Measurements from ENCODE around the gene OR51E2.

Gene OR51E2

GRCh38 chr11:4704054-4704789 is 6.6 kb upstream of the OR51E2 start, which contains the start of gene MMP26:
Gene MMP26 (plus strand): TSS chr11:4704784.
- peak within 1 kb of the TSS; percentile 88 for H3K27ac ChIP-seq
- TF ChIP-seq CTCF (conservative IDR thresholded peaks at IDR 0.05): no peak

DNA sequence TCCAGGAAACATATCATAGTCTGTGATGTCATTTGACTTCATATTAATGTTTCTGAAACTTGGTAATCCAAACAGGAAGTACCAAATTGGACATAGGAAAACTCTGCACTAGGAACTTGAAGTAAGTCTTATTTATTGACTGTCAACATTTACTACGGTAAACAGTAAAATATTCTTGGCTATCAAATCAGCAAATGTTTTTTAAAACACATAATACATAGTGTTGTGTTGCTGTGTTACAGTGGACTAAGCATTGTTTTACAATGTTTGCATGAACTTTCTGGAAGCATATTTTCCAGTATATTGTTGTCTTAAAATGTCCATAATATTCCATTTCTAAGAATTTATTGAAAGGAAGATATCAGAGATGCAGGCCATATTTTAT is 2.8 kb upstream of the OR51E2 start:
- no peak for TF ChIP-seq CTCF (conservative IDR thresholded peaks at IDR 0.05)

GRCh38 chr11:4699697-4700435 is 2.2 kb upstream of the OR51E2 start:
- peak overlapping the region; percentile 31; the same call in 1 of the 2 replicates for H3K27ac ChIP-seq
- TF ChIP-seq CTCF (conservative IDR thresholded peaks at IDR 0.05): no peak

More for the DNA sequence above, 2.8 kb upstream of the OR51E2 start:
- peak overlapping the region; percentile 31; the same call in 1 of the 2 replicates for H3K27ac ChIP-seq

- no peak overlapping the region; the same call in 1 of the 2 replicates for H3K27ac ChIP-seq
- TF ChIP-seq CTCF (conservative IDR thresholded peaks at IDR 0.05): no peak
Observed at GRCh38 chr11:4695442-4695841, 2.2 kb downstream of the OR51E2 start.

- peak overlapping the region; percentile 1; the same call in 1 of the 2 replicates for H3K27ac ChIP-seq
- TF ChIP-seq CTCF (conservative IDR thresholded peaks at IDR 0.05): no peak
Observed at GRCh38 chr11:4684631-4685285, 12.9 kb downstream of the OR51E2 start.

DNA sequence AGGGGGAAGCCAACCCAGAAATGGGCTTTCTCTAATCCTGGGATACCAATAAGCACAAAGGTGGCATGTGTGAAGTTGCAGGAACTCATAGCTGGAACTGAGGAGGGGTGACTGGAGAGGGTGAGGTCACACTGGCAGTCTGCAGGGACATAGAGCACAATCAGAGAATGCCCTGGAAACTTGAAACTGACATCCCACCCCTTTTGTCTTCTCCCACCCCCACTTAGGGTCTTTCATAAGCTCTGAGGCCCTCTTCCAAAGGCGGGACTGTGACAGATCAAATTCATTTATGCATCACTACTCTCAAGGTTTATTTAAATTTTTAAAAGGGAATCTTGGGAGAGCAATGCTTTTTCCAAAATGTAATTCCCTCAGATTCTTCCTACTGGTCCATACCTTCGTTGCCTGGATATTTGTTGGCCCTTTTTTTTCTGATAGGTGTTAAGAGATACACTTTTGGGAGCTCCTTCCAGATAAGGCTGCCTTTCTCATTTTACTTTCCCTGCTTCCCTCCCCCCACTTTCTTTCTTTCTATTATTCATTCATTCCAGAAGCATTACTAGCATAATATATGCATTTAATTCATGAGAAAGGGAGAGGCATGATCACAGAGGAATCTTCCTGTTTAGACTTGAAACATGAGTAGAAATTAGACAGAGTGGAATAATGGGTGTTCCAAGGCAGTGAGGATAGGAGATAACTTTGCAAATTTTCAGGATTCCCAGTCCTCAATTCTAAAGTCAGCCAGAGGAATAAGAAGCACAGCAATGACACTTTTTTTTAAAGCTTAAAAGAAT is 14.8 kb downstream of the OR51E2 start:
- no peak for TF ChIP-seq CTCF (conservative IDR thresholded peaks at IDR 0.05)
- no peak overlapping the region; the same call in 1 of the 2 replicates for H3K27ac ChIP-seq

Measured in VCaP (cell line).